H9 (cell line): ENCODE results near the gene CBLN3. TPM values are rescaled to one million over a fixed set of nuclear protein-coding genes. Genes with fewer than 3 reads are reported as not detected.

Experiments used
- DNase-seq: peaks from one replicate; pipeline ENCODE4 v3.0.0-alpha.2; 2017
- H2AFZ ChIP-seq: one replicate; pipeline ENCODE4 v1.6.1; 2013; ENCODE audit warnings: mild to moderate bottlenecking, low read length, control low read depth, moderate library complexity
- H2AK5ac ChIP-seq: 2 replicates; pipeline ENCODE4 v1.6.1; 2013; ENCODE audit warnings: low read length, control low read depth, mixed read lengths; ENCODE audit not compliant: insufficient read length
- H2BK120ac ChIP-seq: one replicate; pipeline ENCODE4 v1.6.1; 2013; ENCODE audit warnings: low read depth, mild to moderate bottlenecking, low read length, control low read depth, inconsistent platforms; ENCODE audit not compliant: poor library complexity, severe bottlenecking
- H2BK12ac ChIP-seq: 2 replicates; pipeline ENCODE4 v1.6.1; 2013; ENCODE audit warnings: low read length, control low read depth, mixed read lengths, low read depth; ENCODE audit not compliant: insufficient read length
- H2BK15ac ChIP-seq: 2 replicates; pipeline ENCODE4 v1.6.1; 2013; ENCODE audit warnings: low read depth, low read length, control low read depth
- H2BK20ac ChIP-seq: one replicate; pipeline ENCODE4 v1.6.1; 2013; ENCODE audit warnings: low read depth, mild to moderate bottlenecking, low read length, control low read depth, inconsistent platforms; ENCODE audit not compliant: poor library complexity, severe bottlenecking
- H2BK5ac ChIP-seq: 2 replicates; pipeline ENCODE4 v1.6.1; 2013; ENCODE audit warnings: low read length, control low read depth, mixed read lengths; ENCODE audit not compliant: insufficient read length
- H3K14ac ChIP-seq: 2 replicates; pipeline ENCODE4 v1.6.1; 2013; ENCODE audit warnings: low read length, control low read depth; ENCODE audit not compliant: insufficient read depth
- H3K18ac ChIP-seq: 2 replicates; pipeline ENCODE4 v1.6.1; 2013; ENCODE audit warnings: low read depth, mild to moderate bottlenecking, mixed read lengths, low read length, control low read depth; ENCODE audit not compliant: insufficient read length
- H3K23ac ChIP-seq: 2 replicates; pipeline ENCODE4 v1.6.1; 2013; ENCODE audit warnings: low read length, control low read depth, mixed read lengths, low read depth; ENCODE audit not compliant: insufficient read length
- H3K23me2 ChIP-seq: 2 replicates; pipeline ENCODE4 v1.6.1; 2013; ENCODE audit warnings: low read depth, mild to moderate bottlenecking, mixed read lengths, low read length, control low read depth; ENCODE audit not compliant: insufficient read length, poor library complexity, severe bottlenecking
- H3K27ac ChIP-seq: 2 replicates; pipeline ENCODE4 v1.5.1; 2013; ENCODE audit warnings: low read length, control low read depth, mixed read lengths, low read depth; ENCODE audit not compliant: insufficient read length
- H3K27me3 ChIP-seq: 2 replicates; pipeline ENCODE4 v1.6.1; 2013; ENCODE audit warnings: low read length, control low read depth, inconsistent platforms; ENCODE audit not compliant: insufficient read depth
- H3K4ac ChIP-seq: 2 replicates; pipeline ENCODE4 v1.6.1; 2013; ENCODE audit warnings: low read depth, mild to moderate bottlenecking, control low read depth, inconsistent platforms, low read length, moderate library complexity
- H3K4me1 ChIP-seq: 2 replicates; pipeline ENCODE4 v1.6.1; 2013; ENCODE audit warnings: low read length, control low read depth, inconsistent platforms; ENCODE audit not compliant: insufficient read depth
- H3K4me2 ChIP-seq: 2 replicates; pipeline ENCODE4 v1.6.1; 2013; ENCODE audit warnings: low read length, control low read depth, mixed read lengths; ENCODE audit not compliant: insufficient read length, insufficient read depth
- H3K56ac ChIP-seq: 2 replicates; pipeline ENCODE4 v1.6.1; 2013; ENCODE audit warnings: low read depth, mild to moderate bottlenecking, mixed read lengths, low read length, control low read depth; ENCODE audit not compliant: insufficient read length
- H3K79me1 ChIP-seq: 2 replicates; pipeline ENCODE4 v1.6.1; 2013; ENCODE audit warnings: low read depth, mild to moderate bottlenecking, moderate library complexity, low read length, control low read depth, inconsistent platforms; ENCODE audit not compliant: insufficient read depth, poor library complexity, severe bottlenecking
- H3K79me2 ChIP-seq: 2 replicates; pipeline ENCODE4 v1.6.1; 2013; ENCODE audit warnings: low read length, control low read depth, inconsistent platforms; ENCODE audit not compliant: insufficient read depth
- H3K9ac ChIP-seq: 2 replicates; pipeline ENCODE4 v1.6.1; 2013; ENCODE audit warnings: low read length, control low read depth, mixed read lengths; ENCODE audit not compliant: insufficient read length; ENCODE audit errors: extremely low read depth
- H3K9me3 ChIP-seq: one replicate; pipeline ENCODE4 v1.6.1; 2013; ENCODE audit warnings: low read depth, low read length, inconsistent platforms; ENCODE audit not compliant: control insufficient read depth
- H3T11ph ChIP-seq: one replicate; pipeline ENCODE4 v1.6.1; 2013; ENCODE audit warnings: mild to moderate bottlenecking, low read length, control low read depth, inconsistent platforms
- H4K20me1 ChIP-seq: one replicate; pipeline ENCODE4 v1.6.1; 2013; ENCODE audit not compliant: control insufficient read depth, insufficient read length, insufficient read depth
- H4K5ac ChIP-seq: 2 replicates; pipeline ENCODE4 v1.6.1; 2013; ENCODE audit warnings: low read depth, mild to moderate bottlenecking, mixed read lengths, low read length, control low read depth; ENCODE audit not compliant: insufficient read length
- H4K8ac ChIP-seq: replicated peaks from 2 replicates; pipeline ENCODE4 v1.6.1; 2013; ENCODE audit warnings: low read length, control low read depth, mixed read lengths, low read depth; ENCODE audit not compliant: insufficient read length
- H4K91ac ChIP-seq: 2 replicates; pipeline ENCODE4 v1.6.1; 2013; ENCODE audit warnings: low read depth, mild to moderate bottlenecking, moderate library complexity, mixed read lengths, low read length, control low read depth; ENCODE audit not compliant: insufficient read length
- H3K27ac Mint-ChIP-seq, 3 experiments: 2 replicates in 2 of 3; 3 replicates in 1 of 3; pipeline ENCODE4 v1.8.0; 2020 to 2021; ENCODE audit warnings: mixed read lengths in 3 of 3, mild to moderate bottlenecking in 1 of 3, moderate library complexity in 1 of 3
- H3K27me3 Mint-ChIP-seq: 2 replicates; pipeline ENCODE4 v1.8.0; 2021; ENCODE audit warnings: low read depth, mild to moderate bottlenecking, moderate library complexity, mixed read lengths
- H3K36me3 Mint-ChIP-seq, 3 experiments: 2 replicates in 2 of 3; 3 replicates in 1 of 3; pipeline ENCODE4 v1.8.0; 2020 to 2021; ENCODE audit warnings: low read depth in 3 of 3, mixed read lengths in 3 of 3; ENCODE audit not compliant: insufficient read depth in 1 of 3
- H3K4me1 Mint-ChIP-seq, 2 experiments: 2 replicates each; pipeline ENCODE4 v1.8.0; 2020; ENCODE audit warnings: mixed read lengths in 2 of 2
- H3K4me3 Mint-ChIP-seq, 2 experiments: 2 replicates in 1 of 2; 3 replicates in 1 of 2; pipeline ENCODE4 v1.8.0; 2020 to 2021; ENCODE audit warnings: mild to moderate bottlenecking in 2 of 2, mixed read lengths in 2 of 2, moderate library complexity in 1 of 2
- H3K9me3 Mint-ChIP-seq, 2 experiments: 2 replicates in 1 of 2; 3 replicates in 1 of 2; pipeline ENCODE4 v1.8.0; 2020; ENCODE audit warnings: mild to moderate bottlenecking in 2 of 2, mixed read lengths in 2 of 2, moderate library complexity in 1 of 2
- CTCF ChIP-seq: fragments of 200-600 bp; sonication (generic); conservative IDR thresholded peaks from 3 replicates; pipeline ENCODE4 v1.8.0; 2021; ENCODE audit warnings: antibody characterized with exemption, mild to moderate bottlenecking
- whole genome bisulfite sequencing: extraction: QIAGEN DNeasy Blood & Tissue Kit; methylation state at CpG from one replicate; pipeline ENCODE4 v1.1.7; 2013; ENCODE audit warnings: missing lambda C conversion rate, low lambda C conversion rate, mixed read lengths; ENCODE audit not compliant: insufficient read length; ENCODE audit errors: extremely low coverage; 5-methylcytosine and 5-hydroxymethylcytosine counted together
- total RNA-seq: library from RNA; stranded (reverse); gene quantifications from 2 replicates; pipeline ENCODE4 v1.2.1, GENCODE V29; 2021

CBLN3 gene
- total RNA-seq, 1 experiment from 2014 or later = 0.39 TPM

- no CpG with 5 or more reads among the region's 8 CpGs for WGBS
- no peaks in the 10 kb centered on the region; a peak in 1 of 5 replicates for H3K9me3 Mint-ChIP-seq
- no peak overlapping the region for H3K56ac ChIP-seq
- no peak overlapping the region for H3K23ac ChIP-seq
- H2BK12ac ChIP-seq = no peak overlapping the region
- no peak overlapping the region for H4K8ac ChIP-seq
- peak overlapping the region; percentile 90 to 91 for H3K4me3 Mint-ChIP-seq
- H4K91ac ChIP-seq = no peak overlapping the region
- H3T11ph ChIP-seq = no peak overlapping the region
- no peak overlapping the region for H3K4me2 ChIP-seq
- no peak overlapping the region; a peak in 1 of 7 replicates for H3K27ac Mint-ChIP-seq
- peaks cover 15 to 16% of the 10 kb centered on the region in 2 experiments for H3K4me1 Mint-ChIP-seq
- H2BK20ac ChIP-seq = no peak overlapping the region
- H3K27me3 ChIP-seq = no peaks in the 10 kb centered on the region
- no peak overlapping the region for H2BK5ac ChIP-seq
- H3K14ac ChIP-seq = no peak overlapping the region
- no peak for TF ChIP-seq CTCF
- no peak overlapping the region for H3K4ac ChIP-seq
- H3K4me1 ChIP-seq = no peaks in the 10 kb centered on the region
- H4K5ac ChIP-seq = no peak overlapping the region
- H2BK120ac ChIP-seq = no peak overlapping the region
- H2AFZ ChIP-seq = no peak overlapping the region
- H4K20me1 ChIP-seq = no peaks in the 10 kb centered on the region
- no peaks in the 10 kb centered on the region for H3K9me3 ChIP-seq
- DNase-seq = no peak
- no peaks in the 10 kb centered on the region for H3K79me2 ChIP-seq
- no peak overlapping the region for H3K18ac ChIP-seq
- H2BK15ac ChIP-seq = no peak overlapping the region
- H3K36me3 Mint-ChIP-seq = peaks cover 19 to 48% (median 45%) of the 10 kb centered on the region in 3 experiments
- H3K27ac ChIP-seq = no peak overlapping the region
- peaks cover 2% of the 10 kb centered on the region for H3K79me1 ChIP-seq
- no peak overlapping the region for H2AK5ac ChIP-seq
- no peaks in the 10 kb centered on the region; the same call in 1 of the 2 replicates for H3K27me3 Mint-ChIP-seq
- no peak overlapping the region for H3K9ac ChIP-seq
- peaks cover 10% of the 10 kb centered on the region for H3K23me2 ChIP-seq
Measured at GRCh38 chr14:24440606-24441399, 11.3 kb upstream of the CBLN3 start.
